A549 (cell line): ENCODE data around the gene DTNA.
"Not testable (repeated sequence)": the region's sequence is repeated elsewhere in the genome, so short reads cannot be mapped to it uniquely, and the experiment has no call there.

Experiments used
- GATA3 ChIP-seq: IDR thresholded peaks from 2 replicates; pipeline ENCODE4 v1.6.1; 2012; ENCODE audit warnings: borderline replicate concordance
- JUNB ChIP-seq: fragments of >200 bp; sonication (Bioruptor Twin); formaldehyde crosslinking; IDR thresholded peaks from 2 replicates; pipeline ENCODE4 v1.6.1; 2016
- RARB ChIP-seq: fragments of 250-450 bp; sonication (Bioruptor Pico); IDR thresholded peaks from 2 replicates; pipeline ENCODE4 v1.8.0; 2021; ENCODE audit warnings: mild to moderate bottlenecking, moderate library complexity
- TF ChIP-seq, protein P1 (sequence below): fragments of >200 bp; sonication (Bioruptor Twin); formaldehyde crosslinking; IDR thresholded peaks from 3 replicates; pipeline ENCODE4 v1.5.1; 2016

- TF ChIP-seq JUNB; RARB (CRISPR knock-in tag); GATA3: not testable (repeated sequence)
- TF ChIP-seq, protein P1, sequence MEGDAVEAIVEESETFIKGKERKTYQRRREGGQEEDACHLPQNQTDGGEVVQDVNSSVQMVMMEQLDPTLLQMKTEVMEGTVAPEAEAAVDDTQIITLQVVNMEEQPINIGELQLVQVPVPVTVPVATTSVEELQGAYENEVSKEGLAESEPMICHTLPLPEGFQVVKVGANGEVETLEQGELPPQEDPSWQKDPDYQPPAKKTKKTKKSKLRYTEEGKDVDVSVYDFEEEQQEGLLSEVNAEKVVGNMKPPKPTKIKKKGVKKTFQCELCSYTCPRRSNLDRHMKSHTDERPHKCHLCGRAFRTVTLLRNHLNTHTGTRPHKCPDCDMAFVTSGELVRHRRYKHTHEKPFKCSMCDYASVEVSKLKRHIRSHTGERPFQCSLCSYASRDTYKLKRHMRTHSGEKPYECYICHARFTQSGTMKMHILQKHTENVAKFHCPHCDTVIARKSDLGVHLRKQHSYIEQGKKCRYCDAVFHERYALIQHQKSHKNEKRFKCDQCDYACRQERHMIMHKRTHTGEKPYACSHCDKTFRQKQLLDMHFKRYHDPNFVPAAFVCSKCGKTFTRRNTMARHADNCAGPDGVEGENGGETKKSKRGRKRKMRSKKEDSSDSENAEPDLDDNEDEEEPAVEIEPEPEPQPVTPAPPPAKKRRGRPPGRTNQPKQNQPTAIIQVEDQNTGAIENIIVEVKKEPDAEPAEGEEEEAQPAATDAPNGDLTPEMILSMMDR = not testable (repeated sequence)
Observed at GRCh38 chr18:34716111-34716510, 6.0 kb downstream of the DTNA start.
